ENCODE measurements around the gene MYO16.

MYO16 gene

DNA sequence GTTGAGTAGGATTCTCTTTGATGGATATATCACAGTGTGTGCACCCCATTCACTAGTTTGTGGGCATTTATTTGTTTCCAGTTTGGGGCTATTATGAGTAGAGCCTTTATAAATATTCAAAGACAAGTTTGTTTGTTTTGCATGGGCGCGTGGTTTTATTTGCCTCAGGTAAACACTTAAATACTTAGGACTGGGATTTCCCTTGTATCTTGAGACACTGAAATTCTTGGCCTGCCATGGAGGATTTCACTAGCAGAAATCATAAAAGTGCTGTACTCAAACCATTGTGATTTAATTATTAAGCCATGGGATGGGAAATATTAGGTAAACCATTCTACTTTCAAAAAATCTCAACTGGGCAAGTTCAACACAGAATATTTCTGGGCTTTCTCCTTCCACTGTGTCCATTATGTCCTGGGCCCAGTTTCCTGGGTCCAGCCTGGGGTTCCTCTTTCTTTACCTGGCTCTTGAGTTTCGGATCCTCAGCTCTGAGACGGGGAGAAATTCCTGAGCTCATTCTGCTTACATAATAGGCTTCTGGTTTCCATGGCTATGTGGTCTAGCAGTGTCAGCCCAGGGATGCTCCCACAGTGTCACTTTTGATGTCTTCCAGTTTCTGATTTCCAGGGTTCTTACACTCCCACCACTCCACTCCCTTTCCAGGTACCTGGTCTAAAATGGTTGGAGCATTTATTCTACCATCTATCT is 14.4 kb downstream of the MYO16 start:
- Histone ChIP-seq H3K9me3 (no peaks in the 10 kb centered on the region), H3K27me3 (no peaks in the 10 kb centered on the region), H3K4me3 (no peak overlapping the region), H3K36me3 (no peaks in the 10 kb centered on the region), H3K4me1 (no peaks in the 10 kb centered on the region), H3K27ac (no peak overlapping the region)
- intact Hi-C loops (cut with DNase I; ENCODE audit: low total_unique reads) = no loop called here
- DNase-seq = no peak
- TF ChIP-seq CTCF (IDR thresholded peaks at IDR 0.05) = no peak

GRCh38 chr13:108645376-108645775 is 16.0 kb downstream of the MYO16 start:
- H3K4me3 ChIP-seq = no peak overlapping the region
- H3K9me3 ChIP-seq = no peaks in the 10 kb centered on the region
- H3K27ac ChIP-seq = no peak overlapping the region
- no peak for TF ChIP-seq CTCF (IDR thresholded peaks at IDR 0.05)
- H3K36me3 ChIP-seq = no peaks in the 10 kb centered on the region
- H3K4me1 ChIP-seq = no peaks in the 10 kb centered on the region
- intact Hi-C loops (cut with DNase I; ENCODE audit: low total_unique reads) = no loop called here
- H3K27me3 ChIP-seq = no peaks in the 10 kb centered on the region
- DNase-seq = no peak

GRCh38 chr13:108650271-108650670 is 20.9 kb downstream of the MYO16 start:
- intact Hi-C loops (cut with DNase I; ENCODE audit: low total_unique reads) = no loop called here
- DNase-seq = no peak
- TF ChIP-seq CTCF (IDR thresholded peaks at IDR 0.05) = no peak
- Histone ChIP-seq H3K4me3 (no peak overlapping the region), H3K4me1 (no peaks in the 10 kb centered on the region), H3K27me3 (no peaks in the 10 kb centered on the region), H3K36me3 (no peaks in the 10 kb centered on the region), H3K27ac (no peak overlapping the region), H3K9me3 (no peaks in the 10 kb centered on the region)

DNA sequence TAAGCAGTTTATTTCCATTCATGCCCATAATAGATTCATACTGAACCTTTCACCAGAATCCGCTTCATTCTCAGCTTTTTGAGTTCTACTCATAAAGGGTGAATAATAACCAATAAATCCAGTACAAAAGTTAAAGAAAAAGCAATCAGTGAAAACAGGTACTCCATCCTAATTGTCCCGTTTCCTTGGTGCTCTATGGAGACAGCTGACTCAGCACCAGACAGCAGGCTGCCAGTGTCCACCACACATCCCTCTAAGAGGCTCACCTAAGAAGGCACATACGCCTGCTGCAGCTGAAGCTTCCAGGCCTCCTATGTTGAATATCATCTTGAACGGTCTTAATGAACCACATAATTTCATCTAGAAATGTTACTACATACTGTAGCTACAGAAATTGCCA is 27.3 kb downstream of the MYO16 start:
- Histone ChIP-seq H3K36me3 (no peaks in the 10 kb centered on the region), H3K27ac (no peak overlapping the region), H3K9me3 (no peaks in the 10 kb centered on the region), H3K27me3 (no peaks in the 10 kb centered on the region), H3K4me1 (no peaks in the 10 kb centered on the region), H3K4me3 (no peak overlapping the region)
- no peak for DNase-seq
- intact Hi-C loops (cut with DNase I; ENCODE audit: low total_unique reads) = no loop called here
- no peak for TF ChIP-seq CTCF (IDR thresholded peaks at IDR 0.05)

- no peak for TF ChIP-seq CTCF (IDR thresholded peaks at IDR 0.05)
- Histone ChIP-seq H3K4me1 (no peaks in the 10 kb centered on the region), H3K9me3 (no peaks in the 10 kb centered on the region), H3K4me3 (no peak overlapping the region), H3K36me3 (no peaks in the 10 kb centered on the region), H3K27ac (no peak overlapping the region), H3K27me3 (no peaks in the 10 kb centered on the region)
- intact Hi-C loops (cut with DNase I; ENCODE audit: low total_unique reads) = no loop called here
- DNase-seq = no peak
These were observed 28.1 kb downstream of the MYO16 start for GRCh38 chr13:108657519-108657918.

GRCh38 chr13:108662528-108662927 is 33.1 kb downstream of the MYO16 start:
- no peak for TF ChIP-seq CTCF (IDR thresholded peaks at IDR 0.05)
- H3K27me3 ChIP-seq = no peaks in the 10 kb centered on the region
- no peak overlapping the region for H3K4me3 ChIP-seq
- intact Hi-C loops (cut with DNase I; ENCODE audit: low total_unique reads) = no loop called here
- no peaks in the 10 kb centered on the region for H3K4me1 ChIP-seq
- no peaks in the 10 kb centered on the region for H3K9me3 ChIP-seq
- DNase-seq = no peak
- H3K36me3 ChIP-seq = no peaks in the 10 kb centered on the region
- H3K27ac ChIP-seq = no peak overlapping the region
